GM19193 (cell line): ENCODE measurements around the gene GALR1.

Source experiments
- POLR2A ChIP-seq: IDR thresholded peaks from 4 replicates; pipeline ENCODE4 v1.6.1; 2011; ENCODE audit not compliant: insufficient read depth, insufficient read length; ENCODE audit errors: extremely low read depth

GALR1 gene, protein sequence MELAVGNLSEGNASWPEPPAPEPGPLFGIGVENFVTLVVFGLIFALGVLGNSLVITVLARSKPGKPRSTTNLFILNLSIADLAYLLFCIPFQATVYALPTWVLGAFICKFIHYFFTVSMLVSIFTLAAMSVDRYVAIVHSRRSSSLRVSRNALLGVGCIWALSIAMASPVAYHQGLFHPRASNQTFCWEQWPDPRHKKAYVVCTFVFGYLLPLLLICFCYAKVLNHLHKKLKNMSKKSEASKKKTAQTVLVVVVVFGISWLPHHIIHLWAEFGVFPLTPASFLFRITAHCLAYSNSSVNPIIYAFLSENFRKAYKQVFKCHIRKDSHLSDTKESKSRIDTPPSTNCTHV

DNA sequence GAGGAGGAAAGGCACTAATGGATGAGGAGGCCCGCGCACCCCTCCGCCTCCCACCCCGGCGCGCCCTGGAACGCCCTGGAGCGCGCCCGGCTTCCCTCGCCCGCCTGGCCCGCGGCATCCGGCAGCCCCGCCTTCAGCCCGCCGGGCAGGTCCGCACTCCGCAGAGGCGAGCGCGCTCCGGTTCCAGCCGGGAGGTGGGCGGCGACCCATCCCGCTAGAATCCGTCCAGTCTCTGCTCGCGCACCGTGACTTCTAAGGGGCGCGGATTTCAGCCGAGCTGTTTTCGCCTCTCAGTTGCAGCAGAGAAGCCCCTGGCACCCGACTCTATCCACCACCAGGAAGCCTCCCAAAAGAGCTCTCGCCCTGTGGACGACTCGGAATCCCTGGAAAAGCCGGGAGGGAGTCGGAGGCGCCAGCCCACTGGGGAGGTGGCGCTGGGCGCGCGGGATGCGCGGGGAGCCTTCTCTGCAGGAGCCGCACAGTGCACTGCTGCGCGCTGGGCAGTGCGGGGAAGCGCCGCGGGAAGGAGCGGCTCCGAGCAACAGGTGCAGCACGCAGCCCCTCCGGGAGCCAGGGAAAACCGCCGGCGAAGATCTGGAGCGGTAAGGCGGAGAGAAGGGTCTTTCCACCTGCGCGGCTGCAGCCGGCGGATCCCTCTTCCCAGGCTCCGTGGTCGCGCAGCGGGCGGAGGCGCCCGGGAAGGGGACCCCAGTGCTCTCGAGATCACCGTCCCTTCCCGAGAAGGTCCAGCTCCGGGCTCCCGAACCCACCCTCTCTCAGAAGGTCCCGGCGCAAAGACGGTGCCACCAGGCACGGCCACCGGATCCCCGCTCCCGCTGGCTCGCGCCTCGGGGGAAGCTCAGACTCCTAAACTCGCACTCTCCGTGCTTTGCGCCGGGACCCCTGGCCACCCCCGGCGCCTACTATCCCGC is at the start of gene GALR1:
Gene GALR1 (plus strand): TSS at position 280 of the 932 bp plus-strand sequence. CDS start 701 bp downstream, outside the sequence.
- TF ChIP-seq POLR2A = no peak

DNA sequence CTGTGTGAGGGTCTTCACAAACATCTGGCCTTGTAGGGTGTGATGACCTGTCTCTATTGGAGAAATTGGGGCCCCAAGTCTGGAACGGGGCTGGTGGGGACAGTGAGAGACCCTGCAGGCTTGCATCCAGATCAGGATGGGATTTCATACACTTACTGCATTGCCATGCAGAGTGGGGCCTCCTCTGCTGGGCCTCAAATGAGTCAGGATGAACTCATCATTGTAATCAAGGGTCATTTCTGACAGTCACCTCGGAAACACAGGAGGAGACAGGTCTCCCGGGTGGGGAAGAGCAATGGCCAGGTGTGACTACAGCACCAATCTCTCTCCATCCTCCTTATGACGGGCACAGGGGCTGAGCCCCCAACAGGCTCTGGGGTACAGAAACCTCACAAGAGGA is 48.1 kb upstream of the GALR1 start:
- no peak for TF ChIP-seq POLR2A

DNA sequence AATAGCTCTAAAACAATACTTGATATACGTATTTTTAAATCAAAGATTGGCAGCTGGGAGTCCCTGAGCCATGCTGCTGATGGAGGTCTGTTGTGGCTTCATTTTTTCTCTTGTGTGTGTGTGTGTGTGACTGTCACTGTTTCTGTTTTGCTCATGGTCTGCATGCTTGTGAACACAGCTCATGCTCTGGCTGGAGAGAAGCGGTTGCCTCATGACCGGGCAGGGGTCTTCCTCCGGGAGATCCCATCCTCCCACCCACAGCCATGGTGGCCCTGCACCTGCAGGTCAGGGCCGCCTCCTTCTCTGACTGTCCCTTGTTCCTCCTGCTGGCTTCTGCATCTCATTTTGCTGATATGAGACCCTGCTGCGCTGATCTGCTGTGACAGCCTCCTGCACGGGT is 47.3 kb upstream of the GALR1 start:
- no peak for TF ChIP-seq POLR2A

DNA sequence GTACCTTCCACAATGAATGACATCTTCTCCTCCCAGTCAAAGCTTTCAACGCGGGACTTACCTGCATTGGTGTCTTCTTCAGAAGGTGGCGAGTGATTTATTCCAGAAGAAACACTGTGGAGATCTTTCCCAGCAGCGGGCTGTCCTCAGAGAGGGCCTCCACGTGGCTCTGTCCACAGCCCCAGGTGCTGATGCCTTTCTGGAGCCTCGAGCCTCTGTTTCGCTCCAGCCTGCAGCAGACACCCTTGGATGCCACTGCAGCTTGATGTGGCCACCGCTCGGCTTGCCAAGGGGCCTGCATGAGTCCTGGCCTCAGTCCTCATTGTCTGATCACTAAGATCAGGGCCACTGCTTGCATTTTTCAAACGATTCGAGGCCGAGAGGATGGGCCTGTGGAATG is 46.6 kb upstream of the GALR1 start:
- no peak for TF ChIP-seq POLR2A

DNA sequence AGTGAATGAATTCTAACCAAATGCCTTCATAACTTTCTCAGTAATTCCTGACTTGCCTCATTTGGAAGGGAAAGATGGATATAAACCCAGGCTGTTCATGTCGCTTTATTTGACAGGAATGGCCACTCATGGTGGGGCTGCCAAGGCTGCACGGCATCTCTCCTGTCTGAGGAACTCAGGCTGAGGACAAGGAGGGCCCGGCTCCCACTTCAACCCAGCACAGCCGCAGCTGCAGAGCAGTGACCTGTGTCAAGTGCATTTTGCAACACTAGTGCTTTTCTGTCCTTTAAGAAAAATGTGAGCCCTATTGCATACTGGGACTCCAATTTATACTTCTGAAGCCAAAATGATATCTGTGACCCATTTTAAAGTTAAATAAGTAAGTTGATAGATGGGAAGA is 45.8 kb upstream of the GALR1 start:
- TF ChIP-seq POLR2A = no peak

DNA sequence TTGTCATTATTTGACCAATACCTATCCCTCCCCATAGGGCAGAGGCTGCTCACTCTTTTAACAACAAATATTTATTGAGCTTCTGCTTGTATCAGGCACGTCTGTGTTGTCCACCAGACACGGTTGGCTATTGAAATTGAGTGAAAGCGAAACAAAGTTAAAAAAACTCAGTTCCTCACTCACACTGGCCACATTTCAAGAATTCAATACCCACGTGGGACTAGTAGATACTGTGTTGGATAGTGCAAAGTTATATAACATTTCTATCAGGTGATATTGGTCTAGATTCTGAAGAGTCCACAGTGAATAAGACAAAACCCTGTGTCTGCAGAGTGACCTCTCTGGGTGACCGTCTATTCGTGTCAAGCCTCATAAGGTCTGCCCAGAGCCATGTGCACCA is 43.9 kb upstream of the GALR1 start:
- TF ChIP-seq POLR2A = no peak

DNA sequence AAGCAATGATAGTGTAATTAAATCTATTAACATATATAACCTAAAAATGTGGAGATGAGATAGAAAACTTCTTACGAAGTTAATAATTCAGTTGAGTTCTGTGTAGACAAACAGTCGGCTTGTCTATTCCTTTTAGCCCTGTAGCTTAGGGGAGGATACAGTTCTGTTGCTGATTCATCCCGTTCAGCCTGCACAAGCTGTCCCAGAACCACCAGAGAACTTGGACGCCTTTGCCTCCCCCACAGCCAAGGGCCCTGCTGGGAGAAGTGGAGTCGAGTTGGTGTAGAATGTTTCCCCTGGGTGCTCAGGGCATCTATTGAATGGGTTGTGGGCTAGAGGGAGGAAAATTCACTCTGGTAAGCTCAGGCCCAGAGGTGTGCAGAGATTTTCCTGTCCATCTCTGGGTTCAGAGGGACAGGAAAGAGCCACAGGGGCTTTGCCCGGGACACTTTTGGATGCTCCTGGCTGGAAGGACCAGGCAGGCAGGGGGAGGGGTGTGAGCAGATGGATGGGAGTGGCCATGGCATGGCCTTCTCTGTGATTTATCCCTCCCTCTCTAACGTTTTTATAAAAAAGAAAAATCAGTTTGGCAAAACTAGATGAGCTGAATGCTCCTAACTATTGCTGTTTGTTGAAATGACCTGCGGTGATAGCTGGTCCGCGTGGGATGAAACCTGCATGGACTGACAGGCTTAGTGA is 42.8 kb upstream of the GALR1 start:
- no peak for TF ChIP-seq POLR2A

DNA sequence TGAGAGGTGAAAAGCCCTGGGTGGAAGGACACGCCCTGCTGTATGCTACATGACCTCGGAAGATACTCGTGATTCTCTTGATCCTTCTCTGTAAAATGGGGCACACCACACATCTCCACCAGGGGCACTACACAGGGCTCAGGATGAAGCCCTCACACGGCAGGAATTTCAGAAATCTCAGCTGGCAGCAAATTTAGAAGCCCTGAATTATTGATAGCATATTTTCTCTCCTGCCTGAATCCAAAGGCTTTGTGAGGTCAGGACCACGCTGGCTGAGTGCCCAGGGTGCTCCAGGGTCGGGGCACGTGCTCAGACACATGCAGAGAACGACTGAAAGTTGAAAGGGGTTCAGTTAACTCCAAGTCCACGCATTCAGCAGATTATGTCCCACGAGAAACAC is 42.1 kb upstream of the GALR1 start:
- TF ChIP-seq POLR2A = no peak

DNA sequence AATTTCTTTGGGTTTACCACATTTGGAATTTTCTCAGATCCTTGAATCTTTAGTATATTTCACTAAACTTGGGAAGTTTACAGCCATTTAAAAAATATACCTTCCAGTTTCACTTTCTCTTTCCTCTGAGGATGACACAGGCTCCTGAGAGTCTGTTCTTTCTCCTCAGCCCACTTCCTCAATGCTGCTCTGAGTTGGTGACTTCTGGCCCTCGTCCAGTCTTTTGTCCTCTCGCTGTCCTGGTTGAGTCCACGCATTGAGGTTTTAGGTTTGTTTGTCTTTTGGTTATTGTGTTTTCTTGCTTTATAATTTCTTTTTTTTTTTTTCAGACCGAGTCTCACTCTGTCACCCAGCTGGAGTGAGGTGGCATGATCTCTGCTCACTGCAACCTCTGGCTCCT is 40.7 kb upstream of the GALR1 start:
- no peak for TF ChIP-seq POLR2A

DNA sequence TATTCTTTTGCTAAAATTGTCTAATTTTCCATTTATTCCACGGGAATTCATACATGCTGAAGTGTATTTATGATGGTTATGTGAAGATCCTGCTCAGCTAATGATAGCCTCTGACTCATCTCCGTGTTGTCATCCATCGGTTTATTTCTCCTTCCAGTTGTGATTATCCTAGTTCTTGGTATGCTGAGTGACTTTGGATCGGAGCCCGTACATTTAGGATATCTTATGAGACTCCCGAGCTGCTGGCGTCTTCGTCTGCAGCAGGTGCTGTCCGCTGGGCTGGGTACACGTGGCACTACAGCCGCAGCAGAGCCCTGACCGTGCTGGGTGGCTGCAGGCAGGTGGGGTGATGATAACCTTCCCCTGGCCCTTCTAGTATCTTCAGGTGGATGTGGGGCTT is 40.1 kb upstream of the GALR1 start:
- TF ChIP-seq POLR2A = no peak

DNA sequence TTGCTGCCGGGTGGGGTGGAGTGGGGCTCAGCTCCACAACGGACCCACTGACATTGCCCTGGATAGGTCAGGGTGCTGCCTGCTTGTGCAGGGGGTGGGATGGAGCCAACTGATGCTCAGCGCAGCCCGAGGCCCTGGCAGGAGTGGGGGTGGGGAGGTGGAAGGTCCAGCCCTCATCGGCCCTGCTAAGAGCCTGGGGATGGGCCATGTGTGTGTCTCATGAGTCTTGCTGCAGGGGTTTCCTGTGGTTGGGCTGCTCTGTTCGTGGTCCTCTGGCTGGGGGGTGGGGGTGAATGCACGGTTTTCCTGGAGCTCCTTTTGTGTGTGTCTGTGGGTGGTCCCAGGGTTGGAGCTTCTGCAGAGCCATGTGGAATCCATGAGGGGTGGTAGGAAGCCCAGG is 39.4 kb upstream of the GALR1 start:
- TF ChIP-seq POLR2A = no peak

DNA sequence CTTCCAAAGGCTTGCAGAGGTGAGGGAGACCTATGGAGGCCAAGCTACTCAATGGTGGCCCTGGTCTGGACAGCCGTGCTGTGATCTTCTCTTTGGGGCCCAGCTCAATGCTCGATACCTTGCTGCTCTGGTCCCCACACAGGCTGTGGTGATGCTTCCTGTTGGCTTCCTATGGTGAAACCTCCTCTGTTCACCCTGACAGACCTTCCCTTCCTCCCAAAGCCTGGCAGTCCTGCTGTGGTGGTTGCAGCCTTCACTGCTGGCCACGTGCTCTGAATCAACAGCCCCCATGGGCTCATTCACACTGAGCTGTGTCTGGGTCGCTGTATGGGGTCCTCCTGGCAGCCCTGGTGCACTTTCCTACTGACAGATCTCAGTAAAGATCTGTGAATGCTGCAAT is 31.0 kb upstream of the GALR1 start:
- TF ChIP-seq POLR2A = no peak

DNA sequence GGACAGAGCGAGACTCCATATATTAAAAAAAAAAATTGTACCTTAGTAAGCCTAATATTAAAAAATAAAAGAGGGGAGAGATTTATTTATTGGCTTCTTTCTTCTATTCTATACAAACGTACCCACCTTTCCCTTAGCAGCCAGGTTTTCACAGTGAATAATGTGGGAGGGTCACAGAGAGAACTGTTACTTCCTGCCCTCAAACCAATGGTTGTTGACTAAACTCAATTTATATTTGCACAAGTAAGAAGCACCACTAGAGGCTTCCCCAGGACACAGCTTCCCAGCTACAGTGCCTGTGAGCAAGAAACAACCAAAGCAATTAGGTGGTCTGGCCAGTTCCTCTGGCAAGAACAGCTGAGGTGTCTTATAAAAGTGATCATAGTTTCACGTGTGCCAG is 28.9 kb upstream of the GALR1 start:
- TF ChIP-seq POLR2A = no peak

DNA sequence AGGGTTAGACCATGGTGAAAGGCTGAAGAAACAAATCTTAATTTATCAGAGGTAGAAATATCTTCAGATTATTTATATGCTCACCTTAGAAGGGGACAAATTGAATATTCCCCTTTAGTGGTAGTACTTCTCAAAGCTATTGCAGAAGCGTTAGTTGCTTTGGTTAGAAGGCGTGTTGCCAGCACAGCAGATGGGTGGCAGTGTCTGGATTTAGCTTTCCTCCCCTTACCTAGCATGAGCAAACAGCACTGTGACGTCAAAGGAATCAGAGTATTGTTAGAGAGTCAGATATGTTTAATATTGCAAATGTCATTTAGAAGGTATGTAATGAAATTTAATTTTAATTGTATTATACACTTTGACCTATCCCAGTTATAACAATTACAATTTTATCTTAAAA is 27.2 kb upstream of the GALR1 start:
- TF ChIP-seq POLR2A = no peak

DNA sequence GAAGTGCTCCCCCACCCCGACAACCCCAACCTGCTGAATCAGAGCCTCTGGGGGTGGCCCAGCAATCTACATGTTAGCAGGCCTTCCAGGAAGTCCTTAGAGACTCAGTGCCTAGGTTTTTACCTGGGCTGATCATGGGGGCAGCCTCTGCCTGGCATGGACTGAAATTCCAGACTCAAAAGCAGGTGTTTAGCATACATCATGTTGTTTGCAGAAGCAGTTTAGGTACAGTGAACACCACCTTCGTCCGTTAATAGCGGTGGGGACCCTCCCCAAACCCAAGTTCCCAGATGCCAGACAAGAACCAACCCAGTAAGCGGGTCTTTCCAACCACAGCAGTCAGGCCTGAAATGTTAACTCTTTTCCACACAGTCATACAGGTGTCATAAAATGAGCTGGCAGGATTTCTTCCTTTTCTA is 26.4 kb upstream of the GALR1 start:
- TF ChIP-seq POLR2A = no peak
